IMR-90 (cell line): ENCODE results near the gene PARD3. TPM values are rescaled to one million over a fixed set of nuclear protein-coding genes. Genes with fewer than 3 reads are reported as not detected.

Source experiments
- ATAC-seq: fragments of 200-7000 bp; cut with Tn5 transposase; 2 replicates; pipeline ENCODE4 v1.9.1; 2020; ENCODE audit warnings: low read depth, mild to moderate bottlenecking, moderate library complexity
- BruUV-seq: library from RNA; stranded (reverse); fragments of 400-500 nt; replicated peaks from 2 replicates; lab custom pipeline; 2021; lab: Mats Ljungman, UMichigan
- CTCF ChIA-PET: fragments of 300-600 bp; formaldehyde crosslinking; extraction: SDS; loops from one replicate; lab custom pipeline; 2021; ENCODE audit warnings: antibody characterized with exemption; lab: Yijun Ruan, JAX
- POLR2A ChIA-PET: fragments of 300-600 bp; sonication (Branson Sonifier 250); formaldehyde crosslinking; loops from one replicate; lab custom pipeline; 2022; ENCODE audit warnings: antibody characterized with exemption; ENCODE audit not compliant: unreplicated experiment; lab: Charles Lee
- DNase-seq: peaks from one replicate; pipeline ENCODE4 v3.0.0; 2013
- H2AFZ ChIP-seq: replicated peaks from 2 replicates; pipeline ENCODE3; 2013; ENCODE audit warnings: low read length, mild to moderate bottlenecking; ENCODE audit not compliant: poor library complexity
- H2AK5ac ChIP-seq: 2 replicates; pipeline ENCODE4 v1.6.1; 2013; ENCODE audit warnings: low read depth, low read length, inconsistent platforms
- H2AK9ac ChIP-seq: replicated peaks from 2 replicates; pipeline ENCODE3; 2013; ENCODE audit warnings: mild to moderate bottlenecking, low read depth, low read length, moderate library complexity; ENCODE audit not compliant: poor library complexity
- H2BK120ac ChIP-seq: 2 replicates; pipeline ENCODE4 v1.6.1; 2013; ENCODE audit warnings: low read depth, low read length, inconsistent platforms
- H2BK15ac ChIP-seq: 3 replicates; pipeline ENCODE4 v1.6.1; 2013; ENCODE audit warnings: low read depth, low read length, inconsistent platforms
- H2BK20ac ChIP-seq: 2 replicates; pipeline ENCODE4 v1.6.1; 2013; ENCODE audit warnings: low read depth, mild to moderate bottlenecking, inconsistent platforms, low read length, moderate library complexity
- H2BK5ac ChIP-seq: 2 replicates; pipeline ENCODE4 v1.6.1; 2013; ENCODE audit warnings: mild to moderate bottlenecking, low read depth, low read length, inconsistent platforms; ENCODE audit not compliant: poor library complexity, severe bottlenecking
- H3K14ac ChIP-seq: replicated peaks from 2 replicates; pipeline ENCODE4 v1.6.1; 2013; ENCODE audit warnings: low read depth, low read length, inconsistent platforms
- H3K18ac ChIP-seq: 2 replicates; pipeline ENCODE4 v1.6.1; 2013; ENCODE audit warnings: low read depth, low read length, control low read depth
- H3K23ac ChIP-seq: 2 replicates; pipeline ENCODE4 v1.6.1; 2013; ENCODE audit warnings: low read depth, low read length, inconsistent platforms
- H3K27ac ChIP-seq: 2 replicates; pipeline ENCODE4 v1.5.1; 2013; ENCODE audit warnings: mild to moderate bottlenecking, control low read depth, low read length; ENCODE audit not compliant: insufficient read depth
- H3K27me3 ChIP-seq: 2 replicates; pipeline ENCODE4 v1.6.1; 2013; ENCODE audit warnings: low read length; ENCODE audit not compliant: control insufficient read depth, insufficient read depth
- H3K36me3 ChIP-seq: 2 replicates; pipeline ENCODE4 v1.6.1; 2013; ENCODE audit warnings: low read length, mixed read lengths; ENCODE audit not compliant: control insufficient read depth, insufficient read depth
- H3K4ac ChIP-seq: 2 replicates; pipeline ENCODE4 v1.6.1; 2013; ENCODE audit warnings: low read depth, low read length, inconsistent platforms
- H3K4me1 ChIP-seq: 2 replicates; pipeline ENCODE4 v1.6.1; 2013; ENCODE audit warnings: low read length, mixed read lengths; ENCODE audit not compliant: control insufficient read depth, insufficient read depth
- H3K4me2 ChIP-seq: 2 replicates; pipeline ENCODE4 v1.6.1; 2013; ENCODE audit warnings: low read depth, mild to moderate bottlenecking, control low read depth, low read length, moderate library complexity
- H3K4me3 ChIP-seq: 2 replicates; pipeline ENCODE4 v1.5.1; 2013; ENCODE audit warnings: low read depth, mild to moderate bottlenecking, control low read depth, low read length, moderate library complexity; ENCODE audit not compliant: insufficient read depth
- H3K56ac ChIP-seq: 2 replicates; pipeline ENCODE4 v1.6.1; 2013; ENCODE audit warnings: low read length, inconsistent platforms; ENCODE audit not compliant: insufficient read depth; ENCODE audit errors: extremely low read depth
- H3K79me1 ChIP-seq, 2 experiments: 2 replicates each; pipeline ENCODE4 v1.6.1; 2013; ENCODE audit warnings: low read length in 2 of 2, inconsistent platforms in 1 of 2, low read depth in 1 of 2
- H3K9ac ChIP-seq: 2 replicates; pipeline ENCODE4 v1.6.1; 2013; ENCODE audit warnings: low read depth, low read length, control low read depth
- H3K9me1 ChIP-seq: 2 replicates; pipeline ENCODE4 v1.6.1; 2013; ENCODE audit warnings: low read length, inconsistent platforms; ENCODE audit not compliant: insufficient read depth
- H3K9me3 ChIP-seq: 2 replicates; pipeline ENCODE4 v1.6.1; 2013; ENCODE audit warnings: low read length; ENCODE audit not compliant: control insufficient read depth, insufficient read depth
- H4K20me1 ChIP-seq: 2 replicates; pipeline ENCODE4 v1.6.1; 2013; ENCODE audit warnings: low read length, inconsistent platforms; ENCODE audit not compliant: insufficient read depth
- H4K5ac ChIP-seq: 2 replicates; pipeline ENCODE4 v1.6.1; 2013; ENCODE audit warnings: mild to moderate bottlenecking, low read depth, low read length, control low read depth
- H4K8ac ChIP-seq, 2 experiments: 2 replicates each; pipeline ENCODE4 v1.6.1; 2013; ENCODE audit warnings: low read depth in 2 of 2, low read length in 2 of 2, control low read depth in 1 of 2, inconsistent platforms in 1 of 2
- H4K91ac ChIP-seq: 2 replicates; pipeline ENCODE4 v1.6.1; 2013; ENCODE audit warnings: low read depth, low read length, inconsistent platforms; ENCODE audit not compliant: insufficient read depth
- BHLHE40 ChIP-seq: fragments of 150-350 bp; IDR thresholded peaks from 2 replicates; pipeline ENCODE4 v1.6.1; 2016; ENCODE audit warnings: mild to moderate bottlenecking, low read depth, low read length
- CEBPB ChIP-seq: IDR thresholded peaks from 2 replicates; pipeline ENCODE4 v1.6.1; 2012; ENCODE audit warnings: low read depth, low read length, improper control_type of control experiment
- CHD1 ChIP-seq: IDR thresholded peaks from 2 replicates; pipeline ENCODE4 v1.6.1; 2012; ENCODE audit warnings: low read depth, low read length, improper control_type of control experiment
- FOS ChIP-seq: fragments of 150-350 bp; IDR thresholded peaks from 2 replicates; pipeline ENCODE4 v1.6.1; 2016; ENCODE audit warnings: low read depth, low read length
- MAFK ChIP-seq: IDR thresholded peaks from 2 replicates; pipeline ENCODE4 v1.6.1; 2012; ENCODE audit warnings: low read depth, low read length, improper control_type of control experiment
- MAZ ChIP-seq: IDR thresholded peaks from 2 replicates; pipeline ENCODE4 v1.6.1; 2012; ENCODE audit warnings: low read depth, mild to moderate bottlenecking, low read length, improper control_type of control experiment, moderate library complexity, borderline replicate concordance
- MXI1 ChIP-seq: IDR thresholded peaks from 2 replicates; pipeline ENCODE4 v1.6.1; 2012; ENCODE audit warnings: low read depth, mild to moderate bottlenecking, low read length, moderate library complexity, borderline replicate concordance
- NFE2L2 ChIP-seq: fragments of 150-350 bp; IDR thresholded peaks from 2 replicates; pipeline ENCODE4 v1.6.1; 2016; ENCODE audit warnings: low read depth, mild to moderate bottlenecking, low read length
- POLR2A ChIP-seq: IDR thresholded peaks from 2 replicates; pipeline ENCODE4 v1.6.1; 2012; ENCODE audit warnings: mild to moderate bottlenecking, low read depth, low read length
- RAD21 ChIP-seq: IDR thresholded peaks from 2 replicates; pipeline ENCODE4 v1.6.1; 2012; ENCODE audit warnings: low read length, improper control_type of control experiment
- RCOR1 ChIP-seq: IDR thresholded peaks from 2 replicates; pipeline ENCODE4 v1.6.1; 2012; ENCODE audit warnings: mild to moderate bottlenecking, low read length, improper control_type of control experiment; ENCODE audit not compliant: insufficient replicate concordance
- RFX5 ChIP-seq: IDR thresholded peaks from 2 replicates; pipeline ENCODE4 v1.8.0; 2012; ENCODE audit warnings: low read depth, mild to moderate bottlenecking, low read length, moderate library complexity
- SMC3 ChIP-seq: fragments of 150-350 bp; IDR thresholded peaks from 2 replicates; pipeline ENCODE4 v1.6.1; 2016; ENCODE audit warnings: low read depth, mild to moderate bottlenecking, antibody characterized with exemption, low read length, moderate library complexity
- WGBS, 2 experiments: methylation state at CpG; one replicate each; pipeline versions ENCODE4 v1.1.5 to v1.1.7; 2013; ENCODE audit warnings: missing lambda C conversion rate in 2 of 2; ENCODE audit not compliant: insufficient read length in 1 of 2; ENCODE audit errors: extremely low coverage in 2 of 2; 5-methylcytosine and 5-hydroxymethylcytosine counted together
- dilution Hi-C: fragments of 300-500 bp; cut with HindIII; formaldehyde crosslinking; loops from one replicate; pipeline ENCODE4 v1.14.3; 2018; ENCODE audit warnings: low sequenced_read_pairs; ENCODE audit not compliant: unreplicated experiment
- in situ Hi-C: fragments of 300-500 bp; cut with MboI; formaldehyde crosslinking; loops from 3 replicates; pipeline ENCODE4 v1.14.3; 2019; ENCODE audit warnings: low sequenced_read_pairs, inconsistent platforms, mixed read lengths
- intact Hi-C: fragments of 100-400 bp; cut with micrococcal nuclease; formaldehyde crosslinking; loops from 2 replicates; pipeline ENCODE4 v1.10.0; 2022
- polyA plus RNA-seq, 3 experiments: library from polyadenylated mRNA; depleted of rRNA; stranded (reverse); fragments of >200 nt; gene quantifications; 2 replicates each; pipeline ENCODE4 v1.2.3, GENCODE V29; 2012; ENCODE audit warnings: low replicate concordance in 1 of 3
- total RNA-seq: library from RNA; depleted of rRNA; stranded (reverse); fragments of >200 nt; gene quantifications from 2 replicates; pipeline ENCODE4 v1.2.3, GENCODE V29; 2012
- TF ChIP-seq, protein P1 (sequence below): fragments of 150-350 bp; IDR thresholded peaks from 2 replicates; pipeline ENCODE4 v1.6.1; 2016; ENCODE audit warnings: low read depth, mild to moderate bottlenecking, low read length, moderate library complexity, borderline replicate concordance
- TF ChIP-seq, protein P2 (sequence below): conservative IDR thresholded peaks from 2 replicates; pipeline ENCODE4 v1.5.1; 2012; ENCODE audit warnings: mild to moderate bottlenecking, low read depth, low read length, improper control_type of control experiment
- TF ChIP-seq, protein P3 (sequence below): fragments of 150-350 bp; IDR thresholded peaks from 2 replicates; pipeline ENCODE4 v1.6.1; 2017; ENCODE audit warnings: mild to moderate bottlenecking, antibody characterized with exemption, low read length, low read depth

Gene PARD3
- total and polyA plus RNA-seq, 2 of the 4 experiments (the other 2 are of a cell fraction) = 14.6 to 37.5 TPM

DNA sequence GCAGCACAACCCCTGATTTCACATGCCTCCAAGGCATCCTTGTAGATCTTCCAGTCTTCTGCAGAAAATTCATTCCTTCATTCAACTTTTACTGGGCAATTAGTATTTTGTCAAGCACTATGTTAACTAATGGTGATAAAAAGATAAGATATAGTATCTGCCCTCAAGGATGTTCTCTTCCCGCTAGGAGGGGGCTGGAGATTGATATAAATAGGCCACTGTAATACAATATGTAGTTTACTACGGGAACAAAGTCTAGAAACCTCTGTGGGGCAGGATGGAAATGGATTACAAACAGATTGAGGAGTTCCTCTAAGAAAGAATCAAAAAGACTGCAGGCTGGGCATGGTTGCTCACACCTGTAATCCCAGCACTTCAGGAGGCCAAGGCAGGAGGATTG, 10.3 kb upstream of the PARD3 start:
- TF ChIP-seq, protein P1, sequence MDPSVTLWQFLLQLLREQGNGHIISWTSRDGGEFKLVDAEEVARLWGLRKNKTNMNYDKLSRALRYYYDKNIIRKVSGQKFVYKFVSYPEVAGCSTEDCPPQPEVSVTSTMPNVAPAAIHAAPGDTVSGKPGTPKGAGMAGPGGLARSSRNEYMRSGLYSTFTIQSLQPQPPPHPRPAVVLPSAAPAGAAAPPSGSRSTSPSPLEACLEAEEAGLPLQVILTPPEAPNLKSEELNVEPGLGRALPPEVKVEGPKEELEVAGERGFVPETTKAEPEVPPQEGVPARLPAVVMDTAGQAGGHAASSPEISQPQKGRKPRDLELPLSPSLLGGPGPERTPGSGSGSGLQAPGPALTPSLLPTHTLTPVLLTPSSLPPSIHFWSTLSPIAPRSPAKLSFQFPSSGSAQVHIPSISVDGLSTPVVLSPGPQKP = no peak
- TF ChIP-seq CHD1 (no peak), FOS (no peak), MXI1 (no peak), BHLHE40 (no peak), MAFK (no peak), NFE2L2 (no peak), RFX5 (no peak), POLR2A (no peak), SMC3 (no peak), RCOR1 (no peak), MAZ (no peak), CEBPB (no peak), RAD21 (no peak)
- TF ChIP-seq, protein P2, sequence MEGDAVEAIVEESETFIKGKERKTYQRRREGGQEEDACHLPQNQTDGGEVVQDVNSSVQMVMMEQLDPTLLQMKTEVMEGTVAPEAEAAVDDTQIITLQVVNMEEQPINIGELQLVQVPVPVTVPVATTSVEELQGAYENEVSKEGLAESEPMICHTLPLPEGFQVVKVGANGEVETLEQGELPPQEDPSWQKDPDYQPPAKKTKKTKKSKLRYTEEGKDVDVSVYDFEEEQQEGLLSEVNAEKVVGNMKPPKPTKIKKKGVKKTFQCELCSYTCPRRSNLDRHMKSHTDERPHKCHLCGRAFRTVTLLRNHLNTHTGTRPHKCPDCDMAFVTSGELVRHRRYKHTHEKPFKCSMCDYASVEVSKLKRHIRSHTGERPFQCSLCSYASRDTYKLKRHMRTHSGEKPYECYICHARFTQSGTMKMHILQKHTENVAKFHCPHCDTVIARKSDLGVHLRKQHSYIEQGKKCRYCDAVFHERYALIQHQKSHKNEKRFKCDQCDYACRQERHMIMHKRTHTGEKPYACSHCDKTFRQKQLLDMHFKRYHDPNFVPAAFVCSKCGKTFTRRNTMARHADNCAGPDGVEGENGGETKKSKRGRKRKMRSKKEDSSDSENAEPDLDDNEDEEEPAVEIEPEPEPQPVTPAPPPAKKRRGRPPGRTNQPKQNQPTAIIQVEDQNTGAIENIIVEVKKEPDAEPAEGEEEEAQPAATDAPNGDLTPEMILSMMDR = no peak
- TF ChIP-seq, protein P3, sequence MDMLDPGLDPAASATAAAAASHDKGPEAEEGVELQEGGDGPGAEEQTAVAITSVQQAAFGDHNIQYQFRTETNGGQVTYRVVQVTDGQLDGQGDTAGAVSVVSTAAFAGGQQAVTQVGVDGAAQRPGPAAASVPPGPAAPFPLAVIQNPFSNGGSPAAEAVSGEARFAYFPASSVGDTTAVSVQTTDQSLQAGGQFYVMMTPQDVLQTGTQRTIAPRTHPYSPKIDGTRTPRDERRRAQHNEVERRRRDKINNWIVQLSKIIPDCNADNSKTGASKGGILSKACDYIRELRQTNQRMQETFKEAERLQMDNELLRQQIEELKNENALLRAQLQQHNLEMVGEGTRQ = no peak
- dilution Hi-C loops = no loop called here

More for the DNA sequence above, 10.3 kb upstream of the PARD3 start:
- Histone ChIP-seq H4K8ac (no peak overlapping the region), H3K18ac (no peak overlapping the region), H3K9ac (no peak overlapping the region), H3K14ac (no peak overlapping the region), H2BK5ac (no peak overlapping the region), H2AFZ (no peak overlapping the region), H3K79me1 (no peaks in the 10 kb centered on the region), H3K27ac (no peak overlapping the region), H3K56ac (no peak overlapping the region), H4K20me1 (no peaks in the 10 kb centered on the region), H4K5ac (no peak overlapping the region), H3K27me3 (peaks cover 7% of the 10 kb centered on the region), H3K23ac (no peak overlapping the region), H3K4me2 (no peak overlapping the region), H4K91ac (no peak overlapping the region), H3K4ac (no peak overlapping the region), H3K36me3 (no peaks in the 10 kb centered on the region), H3K9me1 (no peaks in the 10 kb centered on the region), H3K4me1 (no peaks in the 10 kb centered on the region), H3K4me3 (no peak overlapping the region), H2BK20ac (no peak overlapping the region), H2AK5ac (no peak overlapping the region), H2BK15ac (no peak overlapping the region), H2BK120ac (no peak overlapping the region), H2AK9ac (no peak overlapping the region), H3K9me3 (no peaks in the 10 kb centered on the region)
- ChIA-PET POLR2A (no interaction called here), CTCF (interaction anchor here (0.6 kb wide), 1 partner anchor 37 kb away, joined by 3 read pairs; no protein-coding TSS in a partner anchor)
- in situ Hi-C loops = no loop called here
- ATAC-seq (no peak), DNase-seq (no peak)
- WGBS, 2 experiments = no CpG with 5 or more reads among the region's 2 CpGs
- intact Hi-C loops = no loop called here
- no TSS peak for BruUV-seq
